HEK293 (cell line): ENCODE results near the gene CCL27.

Experiments used
- CTCF ChIA-PET: fragments of 350-600 bp; formaldehyde crosslinking; extraction: SDS; loops from one replicate; lab custom pipeline; 2021; ENCODE audit warnings: antibody characterized with exemption; lab: Yijun Ruan, JAX
- POLR2A ChIA-PET: fragments of 300-600 bp; formaldehyde crosslinking; extraction: SDS; loops from one replicate; lab custom pipeline; 2020; ENCODE audit warnings: antibody characterized with exemption, inconsistent platforms; lab: Yijun Ruan, JAX
- H3K27ac ChIP-seq: fragments of 200-500 bp; sonication (Bioruptor generic); 2 replicates; pipeline ENCODE4 v1.5.1; 2014; ENCODE audit warnings: low read depth, low read length, control low read depth, inconsistent platforms; ENCODE audit errors: extremely low read depth
- H3K36me3 ChIP-seq, 2 experiments: fragments of 200-500 bp in 1 of 2; sonication (Bioruptor generic) in 1 of 2; 1 replicate in 1 of 2; 2 replicates in 1 of 2; pipeline ENCODE4 v1.5.1; 2014 to 2017; ENCODE audit warnings: inconsistent platforms in 2 of 2, low read length in 2 of 2; ENCODE audit not compliant: control insufficient read depth in 2 of 2, insufficient read depth in 1 of 2
- H3K4me1 ChIP-seq: fragments of 200-500 bp; sonication (Bioruptor generic); 2 replicates; pipeline ENCODE4 v1.5.1; 2014; ENCODE audit warnings: mild to moderate bottlenecking, low read length, inconsistent platforms; ENCODE audit not compliant: control insufficient read depth, insufficient read depth
- H3K4me3 ChIP-seq: 2 replicates; pipeline ENCODE4 v1.5.1; 2011; ENCODE audit warnings: low read depth, mild to moderate bottlenecking, control low read depth, low read length, moderate library complexity
- H3K9me3 ChIP-seq: fragments of 200-500 bp; sonication (Bioruptor generic); 2 replicates; pipeline ENCODE4 v1.5.1; 2014; ENCODE audit warnings: low read depth, low read length, inconsistent platforms; ENCODE audit not compliant: control insufficient read depth, insufficient read depth
- EGR2 ChIP-seq: fragments of 450-650 bp; formaldehyde crosslinking; IDR thresholded peaks from 2 replicates; pipeline ENCODE4 v1.5.1; 2016; ENCODE audit warnings: low read depth, missing biosample characterization, missing genetic modification characterization
- KLF8 ChIP-seq: fragments of 450-650 bp; formaldehyde crosslinking; IDR thresholded peaks from 2 replicates; pipeline ENCODE4 v1.5.1; 2016; ENCODE audit warnings: missing biosample characterization, missing genetic modification characterization
- MEIS1 ChIP-seq: sonication (generic); formaldehyde crosslinking; IDR thresholded peaks from 2 replicates; pipeline ENCODE4 v1.8.1; 2022; ENCODE audit warnings: missing genetic modification reagents, mild to moderate bottlenecking, borderline replicate concordance
- MZF1 ChIP-seq: fragments of 450-650 bp; formaldehyde crosslinking; IDR thresholded peaks from 2 replicates; pipeline ENCODE4 v1.5.1; 2017; ENCODE audit warnings: missing biosample characterization, missing genetic modification characterization, borderline replicate concordance
- SCRT2 ChIP-seq: fragments of 450-650 bp; formaldehyde crosslinking; IDR thresholded peaks from 2 replicates; pipeline ENCODE4 v1.5.1; 2016; ENCODE audit warnings: missing biosample characterization, missing genetic modification characterization
- SP2 ChIP-seq: fragments of 450-650 bp; formaldehyde crosslinking; IDR thresholded peaks from 2 replicates; pipeline ENCODE4 v1.5.1; 2016; ENCODE audit warnings: missing biosample characterization, missing genetic modification characterization
- WT1 ChIP-seq: fragments of 450-650 bp; formaldehyde crosslinking; IDR thresholded peaks from 2 replicates; pipeline ENCODE4 v1.5.1; 2016; ENCODE audit warnings: missing biosample characterization, missing genetic modification characterization
- ZFHX2 ChIP-seq: fragments of 450-650 bp; formaldehyde crosslinking; conservative IDR thresholded peaks from 2 replicates; pipeline ENCODE4 v1.5.1; 2016; ENCODE audit warnings: missing biosample characterization, missing genetic modification characterization
- ZNF404 ChIP-seq: fragments of 450-650 bp; formaldehyde crosslinking; IDR thresholded peaks from 2 replicates; pipeline ENCODE4 v1.5.1; 2017; ENCODE audit warnings: missing biosample characterization, missing genetic modification characterization
- ZNF558 ChIP-seq: fragments of 450-650 bp; formaldehyde crosslinking; IDR thresholded peaks from 2 replicates; pipeline ENCODE4 v1.5.1; 2016; ENCODE audit warnings: missing biosample characterization, missing genetic modification characterization
- TF ChIP-seq, protein P1 (sequence below): fragments of 450-650 bp; formaldehyde crosslinking; optimal IDR thresholded peaks from 2 replicates; pipeline ENCODE3; 2016; ENCODE audit warnings: missing biosample characterization, mild to moderate bottlenecking, missing genetic modification characterization
- TF ChIP-seq, protein P2 (sequence below): fragments of 450-650 bp; formaldehyde crosslinking; IDR thresholded peaks from 2 replicates; pipeline ENCODE4 v1.5.1; 2016; ENCODE audit warnings: missing biosample characterization, missing genetic modification characterization

Gene CCL27, protein sequence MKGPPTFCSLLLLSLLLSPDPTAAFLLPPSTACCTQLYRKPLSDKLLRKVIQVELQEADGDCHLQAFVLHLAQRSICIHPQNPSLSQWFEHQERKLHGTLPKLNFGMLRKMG

DNA sequence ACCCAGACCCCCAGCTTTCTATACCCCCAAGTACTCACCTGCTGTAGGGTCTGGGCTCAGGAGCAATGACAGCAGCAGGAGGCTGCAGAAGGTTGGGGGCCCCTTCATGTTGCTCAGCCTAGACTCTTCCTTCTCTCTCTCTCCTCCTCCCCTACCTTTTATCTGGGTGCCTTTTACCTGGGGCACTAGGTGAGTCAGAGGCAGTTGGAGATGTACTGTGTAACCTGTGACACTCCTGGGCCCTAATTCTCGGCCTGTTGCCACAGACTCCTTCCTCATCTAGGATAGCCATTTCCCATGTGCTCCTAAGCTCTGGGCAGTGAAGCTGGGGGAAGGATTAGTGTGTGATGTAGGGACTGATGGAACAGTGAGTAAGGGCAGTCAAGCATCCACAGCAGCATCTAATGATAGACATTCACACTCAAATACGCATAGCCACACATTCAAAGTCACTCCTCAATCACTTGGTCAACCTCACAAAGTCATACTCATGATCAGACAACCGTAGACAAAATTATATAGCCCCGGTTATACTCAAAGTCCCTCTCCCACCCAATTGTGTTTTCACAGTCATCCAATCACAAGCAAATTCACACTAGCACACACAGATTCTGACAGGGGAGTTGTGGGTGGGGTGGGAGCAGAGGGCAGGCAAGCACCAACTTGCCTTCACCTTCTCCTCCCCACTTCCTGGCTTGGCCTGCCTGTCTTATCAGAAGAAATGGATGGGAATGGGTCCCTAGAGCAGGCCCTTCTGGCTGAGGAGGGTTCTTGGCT is at the start of gene CCL27:
Gene CCL27, minus strand, starts transcription at position 132 of the 777 bp plus-strand sequence. Its CDS starts 24 bp downstream, at position 108.
- Histone ChIP-seq H3K4me3 (no peak within 1 kb of the TSS), H3K4me1 (peaks cover 5% of the 10 kb centered on the region; the same call in 1 of the 2 replicates), H3K36me3 (peaks cover 0 to 18% of the 10 kb centered on the region in 2 experiments; a peak in 1 of 3 replicates), H3K9me3 (no peaks in the 10 kb centered on the region), H3K27ac (no peak within 1 kb of the TSS)
- POLR2A ChIA-PET, result no interaction called here
- no peak for TF ChIP-seq MEIS1 (CRISPR knock-in tag)
- TF ChIP-seq EGR2, result peak; percentile 37; the same call in 1 of the 2 replicates
- peak; percentile 76; the same call in 1 of the 2 replicates for TF ChIP-seq ZNF558 (tag by site-specific recombination)
- TF ChIP-seq, protein P1, sequence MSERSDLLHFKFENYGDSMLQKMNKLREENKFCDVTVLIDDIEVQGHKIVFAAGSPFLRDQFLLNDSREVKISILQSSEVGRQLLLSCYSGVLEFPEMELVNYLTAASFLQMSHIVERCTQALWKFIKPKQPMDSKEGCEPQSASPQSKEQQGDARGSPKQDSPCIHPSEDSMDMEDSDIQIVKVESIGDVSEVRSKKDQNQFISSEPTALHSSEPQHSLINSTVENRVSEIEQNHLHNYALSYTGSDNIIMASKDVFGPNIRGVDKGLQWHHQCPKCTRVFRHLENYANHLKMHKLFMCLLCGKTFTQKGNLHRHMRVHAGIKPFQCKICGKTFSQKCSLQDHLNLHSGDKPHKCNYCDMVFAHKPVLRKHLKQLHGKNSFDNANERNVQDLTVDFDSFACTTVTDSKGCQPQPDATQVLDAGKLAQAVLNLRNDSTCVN (tag by site-specific recombination), result no peak
- peak; percentile 23; the same call in 1 of the 2 replicates for TF ChIP-seq SP2 (tag by site-specific recombination)
- TF ChIP-seq WT1 (tag by site-specific recombination), result 0 out of 2 replicates have a peak, but pooled peaks have one; percentile 23
- TF ChIP-seq ZFHX2 (tag by site-specific recombination), result peak; percentile 43
- CTCF ChIA-PET, result interaction anchor here (0.6 to 2.5 kb wide), 17 partner anchors 8 to 941 kb away, joined by 3 to 17 read pairs (median 4); partner anchors contain the start of gene GALT

DNA sequence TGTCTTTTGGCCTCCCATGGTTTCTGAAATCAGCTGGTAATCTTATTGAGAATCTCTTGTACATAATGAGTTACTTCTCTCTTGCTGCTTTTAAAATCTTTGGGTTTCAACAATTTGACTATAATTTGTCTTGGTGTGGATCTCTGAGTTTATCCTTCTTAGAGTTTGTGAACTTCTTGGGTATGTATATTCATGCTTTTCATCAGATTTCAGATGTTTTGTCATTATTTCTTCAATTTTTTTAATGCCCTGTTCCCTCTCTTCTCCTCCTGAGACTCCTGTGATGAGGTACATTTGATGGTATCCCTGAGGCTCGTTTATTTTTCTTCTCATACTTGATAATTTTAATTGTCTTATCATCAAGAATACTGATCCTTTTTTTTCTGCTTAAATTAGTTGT is 49.7 kb upstream of the CCL27 start:
- H3K27ac ChIP-seq, result no peak overlapping the region
- TF ChIP-seq, protein P1 (tag by site-specific recombination), result no peak
- TF ChIP-seq ZNF558 (tag by site-specific recombination), result peak; percentile 97
- TF ChIP-seq, all 188 proteins: peak for 1
- no peaks in the 10 kb centered on the region for H3K9me3 ChIP-seq
- H3K4me3 ChIP-seq, result no peak overlapping the region
- ChIA-PET POLR2A (no interaction called here), CTCF (interaction anchor here (1.0 to 2.5 kb wide), 3 partner anchors 10 to 13 kb away, joined by 3 to 9 read pairs (median 5); no protein-coding TSS in a partner anchor)
- no peaks in the 10 kb centered on the region for H3K4me1 ChIP-seq
- H3K36me3 ChIP-seq, result no peaks in the 10 kb centered on the region

DNA sequence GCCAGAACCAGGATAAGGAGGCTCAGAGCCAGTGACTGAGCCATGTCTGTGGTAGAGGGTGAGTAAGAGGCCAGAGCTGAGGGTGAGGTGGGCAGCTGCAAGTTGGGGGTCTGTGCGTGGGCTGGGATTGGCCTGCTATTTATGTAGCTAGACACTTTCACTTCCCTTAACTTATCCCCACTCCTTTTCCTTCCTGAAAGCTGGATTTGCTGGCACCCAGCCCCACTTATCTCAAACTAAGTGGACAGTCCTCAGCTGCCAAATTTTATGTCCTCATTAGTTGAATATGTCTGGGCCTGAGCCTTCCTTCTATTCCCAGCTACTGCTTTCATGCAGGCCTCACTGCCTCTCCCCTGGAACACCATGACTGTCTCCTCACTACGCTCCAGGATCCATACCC is 47.6 kb upstream of the CCL27 start, which contains the start of gene CCL21:
Gene CCL21, minus strand, starts transcription at position 114 of the 400 bp plus-strand sequence. Its CDS starts 70 bp downstream, at position 44.
- CTCF ChIA-PET, result interaction anchor here (0.6 to 1.7 kb wide), 3 partner anchors 9 to 118 kb away, joined by 3 to 14 read pairs (median 3); no protein-coding TSS in a partner anchor
- TF ChIP-seq MZF1 (no peak), ZNF404 (tag by site-specific recombination) (no peak), SCRT2 (no peak), KLF8 (tag by site-specific recombination) (no peak)
- TF ChIP-seq, protein P2, sequence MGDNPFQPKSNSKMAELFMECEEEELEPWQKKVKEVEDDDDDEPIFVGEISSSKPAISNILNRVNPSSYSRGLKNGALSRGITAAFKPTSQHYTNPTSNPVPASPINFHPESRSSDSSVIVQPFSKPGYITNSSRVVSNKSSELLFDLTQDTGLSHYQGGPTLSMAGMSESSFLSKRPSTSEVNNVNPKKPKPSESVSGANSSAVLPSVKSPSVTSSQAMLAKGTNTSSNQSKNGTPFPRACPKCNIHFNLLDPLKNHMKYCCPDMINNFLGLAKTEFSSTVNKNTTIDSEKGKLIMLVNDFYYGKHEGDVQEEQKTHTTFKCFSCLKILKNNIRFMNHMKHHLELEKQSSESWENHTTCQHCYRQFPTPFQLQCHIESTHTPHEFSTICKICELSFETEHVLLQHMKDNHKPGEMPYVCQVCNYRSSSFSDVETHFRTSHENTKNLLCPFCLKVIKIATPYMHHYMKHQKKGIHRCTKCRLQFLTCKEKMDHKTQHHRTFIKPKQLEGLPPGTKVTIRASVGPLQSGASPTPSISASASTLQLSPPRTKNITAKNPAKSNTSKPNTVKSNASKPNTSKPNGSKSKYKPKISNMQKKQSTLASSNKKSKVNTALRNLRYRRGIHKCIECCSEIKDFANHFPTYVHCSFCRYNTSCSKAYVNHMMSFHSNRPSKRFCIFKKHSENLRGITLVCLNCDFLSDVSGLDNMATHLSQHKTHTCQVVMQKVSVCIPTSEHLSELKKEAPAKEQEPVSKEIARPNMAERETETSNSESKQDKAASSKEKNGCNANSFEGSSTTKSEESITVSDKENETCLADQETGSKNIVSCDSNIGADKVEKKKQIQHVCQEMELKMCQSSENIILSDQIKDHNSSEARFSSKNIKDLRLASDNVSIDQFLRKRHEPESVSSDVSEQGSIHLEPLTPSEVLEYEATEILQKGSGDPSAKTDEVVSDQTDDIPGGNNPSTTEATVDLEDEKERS (tag by site-specific recombination), result no peak
- TF ChIP-seq, all 188 proteins: peak for 0
- Histone ChIP-seq H3K9me3 (no peaks in the 10 kb centered on the region), H3K4me3 (no peak within 1 kb of the TSS), H3K27ac (no peak within 1 kb of the TSS), H3K36me3 (no peaks in the 10 kb centered on the region), H3K4me1 (no peaks in the 10 kb centered on the region)
- POLR2A ChIA-PET, result interaction anchor here (0.7 kb wide), 2 partner anchors 64 to 1716 kb away, joined by 4 read pairs; no protein-coding TSS in a partner anchor
